Right lobe of liver (tissue), 4 donors: Measurements from ENCODE around the gene RPRD2.

ENCODE experiments used
- CTCF ChIP-seq, 4 donors: fragments of 200-600 bp in 3 of 4; fragments of 450-650 bp in 1 of 4; IDR thresholded peaks; one replicate each; pipeline versions ENCODE4 v1.5.1 to v1.8.0; 2016 to 2022; ENCODE audit warnings: antibody characterized with exemption in 4 of 4, mild to moderate bottlenecking in 2 of 4
- POLR2A ChIP-seq: fragments of 450-650 bp; IDR thresholded peaks from one replicate; pipeline ENCODE4 v1.6.1; 2017; ENCODE audit warnings: antibody characterized with exemption, mild to moderate bottlenecking
- donor health status: DM: no; HTN: no; CAD: no.
- donor health status: DM: no; HTN: no; CAD: no.
- donor health status: DM: no; HTN: yes; CAD: no.

- TF ChIP-seq CTCF (IDR thresholded peaks at IDR 0.05) = no peak
- no peak for TF ChIP-seq POLR2A
Measured at GRCh38 chr1:150405660-150406059, 41.7 kb downstream of the RPRD2 start.
